ENCODE results near the gene DLG2.

The DLG2 gene

GRCh38 chr11:85541683-85542082, 85.5 kb downstream of the DLG2 start:
- DNase-seq, result no peak

DNA sequence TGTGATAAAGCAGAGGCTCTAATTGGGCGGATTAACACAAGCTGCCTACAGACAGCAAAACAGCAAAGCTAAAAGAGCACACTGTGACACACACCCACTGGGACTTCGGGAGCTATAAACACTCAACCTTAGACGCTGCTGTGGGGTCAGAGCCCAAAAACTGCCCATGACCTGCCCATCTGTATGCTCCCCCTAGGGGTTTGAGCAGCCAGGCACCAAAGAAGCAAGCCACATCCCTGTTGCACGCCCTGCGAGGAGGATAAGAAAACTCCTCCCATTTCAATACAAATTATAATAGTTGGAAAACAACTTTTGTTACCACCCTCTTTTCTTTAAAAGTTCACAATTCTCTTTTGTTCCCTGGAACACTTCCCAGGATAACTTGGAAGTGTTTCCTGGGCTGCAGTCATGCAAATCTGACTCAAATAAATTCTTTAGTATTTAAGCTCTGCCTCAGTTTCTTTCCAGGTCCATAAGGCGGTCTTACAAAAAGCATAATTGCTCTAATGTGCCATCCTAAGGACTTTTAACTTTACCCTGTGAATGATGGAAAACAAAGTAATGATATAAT, 86.4 kb downstream of the DLG2 start:
- no peak for DNase-seq

DNA sequence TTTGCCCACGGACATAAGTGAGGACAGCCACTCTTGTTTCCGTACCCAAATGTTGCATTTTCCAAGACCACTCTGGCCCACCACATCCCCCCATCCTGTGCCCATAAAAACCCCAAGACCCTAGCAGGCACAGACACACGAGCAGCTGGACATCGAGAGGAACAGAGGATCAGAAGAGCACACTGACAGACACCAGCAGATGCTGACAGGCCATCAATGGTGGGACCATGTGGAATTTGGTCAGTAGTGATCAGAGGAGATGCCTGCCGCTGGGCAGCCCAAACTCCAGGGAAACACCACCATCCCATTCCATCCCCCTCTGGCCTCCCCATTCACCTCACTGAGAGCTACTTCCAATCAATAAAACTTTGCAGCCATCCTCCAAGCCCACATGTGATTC, 87.0 kb downstream of the DLG2 start:
- no peak for DNase-seq

- no peak for DNase-seq
Measured at GRCh38 chr11:85539740-85540139, 87.4 kb downstream of the DLG2 start.

- no peak for DNase-seq
Measured at GRCh38 chr11:85539029-85539689, 88.0 kb downstream of the DLG2 start.

DNA sequence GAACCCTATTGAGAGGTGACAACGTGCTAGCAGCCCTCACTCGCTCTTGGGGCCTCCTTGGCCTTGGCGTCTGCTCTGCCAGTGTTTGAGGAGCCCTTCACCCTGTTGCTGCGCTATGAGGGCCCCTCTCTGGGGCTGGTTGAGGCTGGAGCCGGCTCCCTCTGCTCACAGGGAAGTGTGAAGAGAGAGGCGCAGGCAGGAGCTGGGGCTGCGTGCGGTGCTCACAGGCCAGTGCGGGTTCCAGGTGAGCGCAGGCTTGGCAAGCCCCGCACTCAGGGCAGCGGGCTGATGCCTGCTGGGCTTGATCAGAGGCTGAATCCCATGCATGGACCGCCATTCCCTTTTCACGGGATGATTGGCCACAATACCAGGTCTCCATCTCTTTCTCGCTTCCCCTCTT, 90.7 kb downstream of the DLG2 start:
- no peak for DNase-seq

DNA sequence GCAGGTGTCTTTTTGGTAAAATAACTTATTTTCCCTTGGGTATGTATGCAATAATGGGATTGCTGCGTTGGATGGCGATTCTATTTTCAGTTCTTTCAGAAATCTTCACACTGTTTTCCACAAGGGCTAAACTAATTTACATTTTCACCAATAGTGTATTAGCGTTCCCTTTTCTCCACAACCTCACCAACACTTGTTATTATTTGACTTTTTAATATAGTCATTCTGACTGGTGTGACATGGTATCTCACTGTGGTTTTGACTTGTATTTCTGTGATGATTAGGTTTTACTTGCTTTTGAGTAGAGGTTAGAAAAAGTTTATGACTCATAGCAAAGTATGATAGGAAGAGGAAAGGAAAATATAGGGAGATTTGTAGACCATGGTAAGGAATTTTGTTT, 92.3 kb downstream of the DLG2 start:
- DNase-seq, result no peak

DNA sequence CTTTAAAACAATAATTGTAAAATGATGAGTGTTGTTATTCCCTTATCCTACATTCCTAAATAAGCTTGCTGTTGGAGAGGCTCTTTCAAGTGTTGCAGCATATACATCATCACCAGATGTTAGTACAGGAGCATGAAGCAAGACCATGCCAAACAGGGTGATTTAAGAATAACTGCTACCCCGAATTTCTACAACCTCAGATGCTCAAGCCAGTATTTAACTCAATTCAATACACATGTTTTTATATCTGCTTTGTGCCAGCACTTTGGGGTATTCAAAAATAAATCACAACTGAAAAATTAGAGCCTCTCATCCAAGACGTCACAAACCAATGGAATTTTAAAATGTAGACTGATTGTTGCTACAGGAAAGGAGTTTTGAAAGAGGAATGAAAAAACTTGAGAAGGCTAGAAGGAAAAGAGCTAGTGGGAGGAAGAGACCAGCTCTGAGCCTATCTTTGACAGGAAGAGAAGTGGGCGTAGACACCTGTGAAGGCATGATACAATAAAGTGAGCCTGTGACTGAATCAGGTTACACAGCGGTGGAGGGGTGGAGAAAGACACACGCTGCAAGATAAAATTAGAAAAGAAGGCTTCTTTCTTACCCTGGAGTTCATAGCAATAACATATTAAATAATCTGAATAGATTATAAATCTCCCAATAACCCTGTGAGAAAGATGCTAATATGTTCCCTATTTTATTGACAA, 95.8 kb downstream of the DLG2 start:
- DNase-seq, result no peak

GRCh38 chr11:85530634-85531033, 96.5 kb downstream of the DLG2 start:
- no peak for DNase-seq

- no peak for DNase-seq
Measured at GRCh38 chr11:85526564-85526963, 100.6 kb downstream of the DLG2 start.

DNA sequence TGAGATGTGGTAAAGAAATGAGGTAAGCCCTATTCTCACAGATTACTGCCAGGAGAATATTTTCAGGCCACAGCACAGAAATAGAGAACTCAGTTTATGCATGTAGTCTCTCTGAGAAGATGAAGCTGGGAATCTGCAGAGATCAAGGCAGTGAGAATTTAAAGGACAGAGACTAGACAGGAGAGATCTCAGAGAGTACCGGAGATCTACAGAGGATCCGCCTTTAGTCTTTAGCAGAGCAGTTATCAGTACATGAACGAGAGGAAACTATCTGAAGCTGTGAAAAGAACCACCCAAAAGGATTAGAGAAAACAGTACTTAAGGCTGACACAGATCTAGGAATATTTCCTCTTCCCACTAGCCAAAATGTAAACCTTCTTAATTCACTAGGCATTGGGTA, 101.5 kb downstream of the DLG2 start:
- no peak for DNase-seq

- DNase-seq, result no peak
Measured at GRCh38 chr11:85517272-85517671, 109.9 kb downstream of the DLG2 start.

DNA sequence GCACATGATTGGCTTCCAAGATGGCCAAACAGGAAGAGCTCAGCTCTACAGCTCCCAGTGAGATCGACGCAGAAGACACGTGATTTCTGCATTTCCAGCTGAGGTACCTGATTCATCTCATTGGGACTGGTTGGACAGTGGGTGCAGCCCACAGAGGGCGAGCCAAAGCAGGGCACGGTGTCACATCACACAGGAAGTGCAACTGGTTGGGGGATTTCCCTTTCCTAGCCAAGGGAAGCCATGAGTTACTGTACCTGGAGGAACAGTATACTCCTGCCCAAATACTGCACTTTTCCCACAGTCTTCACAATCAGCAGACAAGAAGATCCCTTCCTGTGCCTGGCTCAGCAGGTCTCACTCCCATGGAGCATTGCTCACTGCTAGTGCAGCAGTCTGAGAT, 131.2 kb downstream of the DLG2 start:
- DNase-seq, result no peak

DNA sequence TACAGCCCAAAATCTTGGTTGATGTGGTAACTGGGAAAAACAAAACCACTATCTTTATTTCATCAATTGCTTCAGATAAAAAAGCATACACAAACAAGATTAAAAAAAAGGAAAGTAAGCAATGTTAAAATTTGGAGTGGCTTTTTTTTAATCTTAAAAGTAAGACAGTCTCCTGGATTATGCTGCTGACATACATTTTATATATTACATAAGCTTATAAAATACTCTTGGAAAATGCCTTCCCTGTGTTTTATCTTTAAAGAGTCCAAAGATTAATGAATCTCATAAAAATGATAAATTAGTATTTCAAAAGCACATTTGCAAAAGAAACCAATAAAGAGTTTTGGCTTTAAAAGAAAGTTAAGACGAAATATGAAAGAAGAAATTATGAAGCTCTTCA, 132.7 kb downstream of the DLG2 start:
- no peak for DNase-seq

DNA sequence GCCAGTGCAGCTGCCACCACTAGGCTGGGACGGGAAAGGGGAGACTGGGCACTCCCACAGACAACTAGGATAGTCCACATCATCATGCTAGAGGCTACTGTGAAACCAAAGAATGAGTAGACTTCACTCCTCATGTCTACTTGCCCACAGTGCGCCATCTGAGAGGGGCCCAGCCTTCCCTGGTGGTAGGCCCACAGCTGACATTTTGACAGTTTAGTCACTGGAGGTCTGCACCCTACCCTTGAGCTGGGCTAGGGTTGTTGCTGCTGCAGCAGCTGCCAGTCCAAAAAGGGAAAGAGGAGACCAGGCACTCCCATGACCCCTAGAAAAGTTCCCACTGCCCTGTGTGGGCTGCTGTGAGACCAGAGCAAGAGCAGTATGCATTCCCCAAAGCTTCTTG, 141.2 kb downstream of the DLG2 start:
- no peak for DNase-seq

- DNase-seq, result no peak
Measured at GRCh38 chr11:85483861-85484260, 143.3 kb downstream of the DLG2 start.

DNA sequence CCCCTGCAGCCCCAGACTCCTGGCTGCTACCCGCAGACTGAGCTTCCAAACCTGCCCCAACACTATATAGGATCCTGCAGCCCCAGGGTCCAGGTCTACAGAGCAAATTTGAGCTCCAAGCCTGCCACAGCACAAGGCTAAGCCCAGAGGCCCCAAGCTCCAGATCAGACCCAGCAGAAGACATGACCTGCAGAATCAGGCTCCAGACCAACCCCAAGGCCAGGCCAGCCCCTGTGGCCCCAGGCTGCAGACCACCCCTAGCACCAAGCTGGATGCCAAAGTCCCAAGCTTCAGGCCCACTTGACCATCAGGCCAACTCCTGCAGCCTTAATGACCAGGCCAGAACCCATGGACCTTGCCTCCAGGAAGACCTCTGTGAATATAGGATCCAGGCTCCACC, 145.3 kb downstream of the DLG2 start:
- DNase-seq, result no peak

- DNase-seq, result no peak
Measured at GRCh38 chr11:85475660-85476517, 151.3 kb downstream of the DLG2 start.

DNA sequence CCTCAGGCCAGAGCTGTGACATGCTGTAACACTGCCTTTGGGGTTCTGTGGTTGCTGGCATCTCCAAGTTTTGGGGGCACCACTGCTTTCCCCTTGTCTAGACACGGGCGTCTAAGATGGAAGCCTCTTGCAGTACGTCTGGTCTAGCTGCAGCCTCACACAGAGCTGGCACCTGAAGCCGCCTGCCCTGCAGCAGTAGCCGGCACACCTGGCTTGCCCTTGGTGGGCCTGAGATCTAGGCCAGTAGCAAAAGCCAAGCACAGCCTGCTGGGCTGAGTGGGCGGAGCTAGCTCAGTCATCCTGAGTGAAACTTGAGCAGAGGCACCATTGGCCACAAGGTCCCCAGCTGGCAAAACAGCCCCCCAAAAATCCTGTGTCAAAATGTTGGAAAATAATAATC, 154.2 kb downstream of the DLG2 start:
- no peak for DNase-seq

DNA sequence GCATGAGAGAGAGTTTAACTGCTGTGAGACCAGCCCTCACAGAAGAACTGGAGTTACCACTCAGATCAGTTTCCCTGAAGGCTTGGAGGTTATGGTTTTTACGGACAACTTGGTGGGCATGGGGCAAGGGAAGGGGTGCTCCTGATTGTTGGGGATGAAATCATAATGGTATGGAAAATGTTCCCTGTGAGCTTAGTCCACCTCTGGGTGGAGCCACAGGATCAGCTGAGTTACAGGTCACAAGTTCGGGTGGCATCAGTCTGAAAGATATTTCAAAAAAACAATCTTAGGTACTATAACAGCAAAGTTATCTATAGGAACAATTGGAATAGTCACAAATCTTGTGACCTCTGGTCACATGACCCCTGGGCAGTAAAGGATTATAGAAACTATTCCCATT, 162.9 kb downstream of the DLG2 start:
- no peak for DNase-seq

- DNase-seq, result no peak
Measured at GRCh38 chr11:85459304-85459703, 167.8 kb downstream of the DLG2 start.

GRCh38 chr11:85444479-85444878, 182.7 kb downstream of the DLG2 start:
- DNase-seq, result no peak

GRCh38 chr11:85440273-85440672, 186.9 kb downstream of the DLG2 start:
- DNase-seq, result no peak

DNA sequence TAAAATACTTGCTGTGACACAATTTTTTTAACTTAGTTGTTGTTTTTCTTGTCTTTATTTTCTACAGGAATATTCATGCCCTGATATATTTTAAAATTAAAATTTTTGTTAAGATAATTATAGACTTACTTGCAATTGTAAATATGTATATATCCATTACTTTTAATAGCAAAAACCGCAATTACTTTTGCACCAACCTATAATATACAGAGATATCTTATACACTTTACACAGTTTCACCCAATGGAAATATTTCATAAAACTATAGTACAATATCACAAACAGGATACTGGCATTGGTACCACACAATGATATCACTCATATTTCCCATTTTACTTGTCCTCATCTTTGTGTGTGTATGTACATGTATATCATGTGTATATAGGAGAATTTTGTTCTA, 188.8 kb downstream of the DLG2 start:
- no peak for DNase-seq
